Keratinocyte (primary cell): ENCODE measurements around the gene GAGE12D. TPM values are rescaled to one million over a fixed set of nuclear protein-coding genes. Genes with fewer than 3 reads are reported as not detected.
"Not testable (repeated sequence)": the region's sequence is repeated elsewhere in the genome, so short reads cannot be mapped to it uniquely, and the experiment has no call there.

Experiments
- DNase-seq: peaks from one replicate; pipeline ENCODE4 v3.0.0-alpha.2; 2011; ENCODE audit warnings: low read depth, missing footprints, low spot score
- FAIRE-seq: peaks from 2 replicates; lab custom pipeline; 2011; peaks lifted over from hg19 to GRCh38; lab: Jason Lieb, UNC
- H2AFZ ChIP-seq: 2 replicates; pipeline ENCODE4 v1.6.0; 2012; ENCODE audit warnings: low read length, control low read depth, inconsistent platforms; ENCODE audit not compliant: control insufficient read depth
- H3K27ac ChIP-seq: 2 replicates; pipeline ENCODE4 v1.5.1; 2011; ENCODE audit warnings: low read length; ENCODE audit not compliant: control insufficient read depth, insufficient read depth
- H3K27me3 ChIP-seq: 3 replicates; pipeline ENCODE4 v1.6.0; 2011; ENCODE audit warnings: low read length; ENCODE audit not compliant: control insufficient read depth, insufficient read depth; ENCODE audit errors: extremely low read depth
- H3K36me3 ChIP-seq, 2 experiments: 2 replicates in 1 of 2; 3 replicates in 1 of 2; pipeline ENCODE4 v1.5.1; 2011; ENCODE audit warnings: low read length in 2 of 2, mild to moderate bottlenecking in 1 of 2; ENCODE audit not compliant: control insufficient read depth in 2 of 2, insufficient read depth in 2 of 2; ENCODE audit errors: extremely low read depth in 1 of 2
- H3K4me1 ChIP-seq: 3 replicates; pipeline ENCODE4 v1.5.1; 2011; ENCODE audit warnings: low read length; ENCODE audit not compliant: control insufficient read depth, insufficient read depth; ENCODE audit errors: extremely low read depth
- H3K4me2 ChIP-seq: 3 replicates; pipeline ENCODE4 v1.6.0; 2011; ENCODE audit warnings: low read depth, low read length; ENCODE audit not compliant: control insufficient read depth, insufficient read depth; ENCODE audit errors: extremely low read depth
- H3K4me3 ChIP-seq, 3 experiments: fragments of 200-600 bp in 1 of 3; sonication (generic) in 1 of 3; 2 replicates in 2 of 3; 3 replicates in 1 of 3; pipeline ENCODE4 v1.5.1; 2011 to 2016; ENCODE audit warnings: low read length in 3 of 3, mild to moderate bottlenecking in 3 of 3, control low read depth in 2 of 3, inconsistent platforms in 1 of 3, low read depth in 1 of 3, mixed read lengths in 1 of 3, mixed run types in 1 of 3, moderate library complexity in 1 of 3; ENCODE audit not compliant: control insufficient read depth in 2 of 3, insufficient read depth in 2 of 3; ENCODE audit errors: extremely low read depth in 1 of 3
- H3K79me2 ChIP-seq: 2 replicates; pipeline ENCODE4 v1.6.0; 2012; ENCODE audit warnings: low read length; ENCODE audit not compliant: control insufficient read depth, insufficient read depth
- H3K9ac ChIP-seq: 3 replicates; pipeline ENCODE4 v1.6.0; 2011; ENCODE audit warnings: low read length; ENCODE audit not compliant: control insufficient read depth, insufficient read depth; ENCODE audit errors: extremely low read depth
- H3K9me1 ChIP-seq: 3 replicates; pipeline ENCODE4 v1.6.0; 2011; ENCODE audit warnings: low read length; ENCODE audit not compliant: control insufficient read depth, insufficient read depth; ENCODE audit errors: extremely low read depth
- H3K9me3 ChIP-seq: 2 replicates; pipeline ENCODE4 v1.5.1; 2012; ENCODE audit warnings: low read depth, low read length; ENCODE audit not compliant: control insufficient read depth
- H4K20me1 ChIP-seq: 3 replicates; pipeline ENCODE4 v1.6.0; 2011; ENCODE audit warnings: low read length; ENCODE audit not compliant: control insufficient read depth, insufficient read depth; ENCODE audit errors: extremely low read depth
- dilution Hi-C: fragments of 300-500 bp; cut with MboI; formaldehyde crosslinking; loops from one replicate; pipeline ENCODE4 v1.7.0; 2020; ENCODE audit warnings: low sequenced_read_pairs; ENCODE audit not compliant: extremely low pct_ligation_motif_present
- polyA plus RNA-seq, 5 experiments: library from polyadenylated mRNA; depleted of rRNA in 3 of 5; stranded (reverse) in 3 of 5; stranded (forward) in 1 of 5; unstranded in 1 of 5; fragments of >200 nt; gene quantifications; 1 replicate in 1 of 5; 2 replicates in 3 of 5; 3 replicates in 1 of 5; pipeline versions ENCODE4 v1.2.1 to v1.2.3, GENCODE V29; 2011 to 2012; ENCODE audit warnings: missing spikeins in 2 of 5, low read depth in 1 of 5, low replicate concordance in 1 of 5
- small RNA-seq, 3 experiments: library from RNA; depleted of rRNA; stranded (forward); fragments of <200 nt; gene quantifications; one replicate each; pipeline ENCODE3, GENCODE V24; 2012; ENCODE audit warnings: low read depth in 3 of 3, low replicate concordance in 1 of 3; ENCODE audit not compliant: insufficient read length in 3 of 3

GAGE12D gene
- polyA plus RNA-seq, 1 donor (not counting 4 experiments of a cell fraction or from before 2014, with no cell fraction given), result not detected

GRCh38 chrX:49590488-49590887 is 49.0 kb downstream of the GAGE12D start:
- dilution Hi-C loops, H2AFZ ChIP-seq, FAIRE-seq, H3K9me1 ChIP-seq, H4K20me1 ChIP-seq, H3K27me3 ChIP-seq, H3K9ac ChIP-seq, H3K4me3 ChIP-seq, H3K79me2 ChIP-seq, H3K4me2 ChIP-seq, H3K4me1 ChIP-seq, H3K36me3 ChIP-seq, H3K27ac ChIP-seq, H3K9me3 ChIP-seq, DNase-seq: not testable (repeated sequence)

Small RNA genes lying within 50 kb of the gene (small RNA-seq; reads per million reads assigned to genes)
- 0 reads per million in 3 experiments for gene GAGE12B

Other genes with a start within 250 kb of the GAGE12D start
- gene GAGE10, start 238.1 kb upstream of the GAGE12D start, polyA plus RNA-seq, result not detected in 3 replicates
- not detected in 3 replicates for gene GAGE12J, start 219.7 kb upstream of the GAGE12D start, polyA plus RNA-seq
- gene GAGE13, start 210.2 kb upstream of the GAGE12D start, polyA plus RNA-seq, result not detected in 3 replicates
- not detected in 3 replicates for gene GAGE12C, start 9.6 kb upstream of the GAGE12D start, polyA plus RNA-seq
- gene GAGE12E, start 9.6 kb downstream of the GAGE12D start, polyA plus RNA-seq, result not detected in 3 replicates
- not detected in 3 replicates for gene GAGE12F, start 19.1 kb downstream of the GAGE12D start, polyA plus RNA-seq
- gene GAGE12G, start 28.7 kb downstream of the GAGE12D start, polyA plus RNA-seq, result not detected in 3 replicates
- not detected in 3 replicates for gene GAGE12H, start 38.2 kb downstream of the GAGE12D start, polyA plus RNA-seq
- not detected in 3 replicates for gene GAGE2A, start 47.8 kb downstream of the GAGE12D start, polyA plus RNA-seq
- gene GAGE1, start 57.3 kb downstream of the GAGE12D start, polyA plus RNA-seq, result not detected in 3 replicates
- gene PAGE1, start 154.3 kb downstream of the GAGE12D start, polyA plus RNA-seq, result not detected in 3 replicates